Measurements from ENCODE around the gene EPM2A.
"Not testable (repeated sequence)": the region's sequence is repeated elsewhere in the genome, so short reads cannot be mapped to it uniquely, and the experiment has no call there.

Gene EPM2A

DNA sequence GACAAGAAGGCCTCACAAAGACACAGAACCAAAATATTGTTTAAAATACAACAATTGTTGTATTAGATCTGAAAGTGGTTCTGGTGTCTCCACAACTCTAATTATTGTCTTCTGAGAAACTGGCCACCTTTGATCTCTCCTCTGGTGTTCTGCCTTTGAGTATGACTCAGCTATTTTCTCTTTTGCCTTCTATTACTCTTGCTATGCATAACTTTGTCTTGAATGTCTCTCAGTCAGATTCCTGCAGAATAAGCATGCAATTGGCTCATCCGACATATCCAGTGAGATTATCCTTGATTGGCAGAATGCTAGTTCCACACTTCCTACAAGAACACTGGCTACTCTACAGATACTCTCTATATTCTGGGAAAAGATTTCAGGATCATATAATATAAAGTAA, 14.3 kb upstream of the EPM2A start:
- no peak for DNase-seq
- Histone ChIP-seq H3K27ac (no peak overlapping the region), H3K9me3 (peaks cover 0 to 7% (median 0%) of the 10 kb centered on the region in 3 donors), H3K36me3 (no peaks in the 10 kb centered on the region), H3K4me1 (peaks cover 0 to 8% (median 0%) of the 10 kb centered on the region in 4 donors), H3K4me3 (no peak overlapping the region), H3K27me3 (no peaks in the 10 kb centered on the region)
- intact Hi-C loops (cut with DNase I; ENCODE audit: low total_unique reads) = no loop called here
- TF ChIP-seq, protein P1, sequence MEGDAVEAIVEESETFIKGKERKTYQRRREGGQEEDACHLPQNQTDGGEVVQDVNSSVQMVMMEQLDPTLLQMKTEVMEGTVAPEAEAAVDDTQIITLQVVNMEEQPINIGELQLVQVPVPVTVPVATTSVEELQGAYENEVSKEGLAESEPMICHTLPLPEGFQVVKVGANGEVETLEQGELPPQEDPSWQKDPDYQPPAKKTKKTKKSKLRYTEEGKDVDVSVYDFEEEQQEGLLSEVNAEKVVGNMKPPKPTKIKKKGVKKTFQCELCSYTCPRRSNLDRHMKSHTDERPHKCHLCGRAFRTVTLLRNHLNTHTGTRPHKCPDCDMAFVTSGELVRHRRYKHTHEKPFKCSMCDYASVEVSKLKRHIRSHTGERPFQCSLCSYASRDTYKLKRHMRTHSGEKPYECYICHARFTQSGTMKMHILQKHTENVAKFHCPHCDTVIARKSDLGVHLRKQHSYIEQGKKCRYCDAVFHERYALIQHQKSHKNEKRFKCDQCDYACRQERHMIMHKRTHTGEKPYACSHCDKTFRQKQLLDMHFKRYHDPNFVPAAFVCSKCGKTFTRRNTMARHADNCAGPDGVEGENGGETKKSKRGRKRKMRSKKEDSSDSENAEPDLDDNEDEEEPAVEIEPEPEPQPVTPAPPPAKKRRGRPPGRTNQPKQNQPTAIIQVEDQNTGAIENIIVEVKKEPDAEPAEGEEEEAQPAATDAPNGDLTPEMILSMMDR (IDR thresholded peaks at IDR 0.05) = no peak

DNA sequence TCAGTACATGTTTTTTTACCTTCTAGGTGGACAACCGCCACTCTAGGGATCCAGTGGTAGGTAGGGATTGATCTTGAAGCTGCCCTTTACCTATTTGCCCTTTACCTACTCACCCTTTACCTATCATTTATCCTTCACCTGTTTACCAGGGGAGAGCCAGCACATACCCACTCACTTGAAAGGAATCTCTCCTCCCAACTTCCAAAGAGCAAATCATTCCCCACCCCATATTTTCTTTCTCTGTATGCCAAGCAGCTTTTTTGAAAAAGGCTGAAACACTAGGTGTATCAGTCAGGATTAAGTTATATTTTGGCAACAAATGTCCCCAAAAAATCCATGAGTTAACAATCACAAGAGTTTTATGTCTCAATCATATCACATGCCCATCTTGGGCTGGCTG, 10.5 kb upstream of the EPM2A start:
- H3K36me3 ChIP-seq = no peaks in the 10 kb centered on the region
- H3K4me1 ChIP-seq = peaks cover 0 to 8% (median 0%) of the 10 kb centered on the region in 4 donors
- intact Hi-C loops (cut with DNase I; ENCODE audit: low total_unique reads) = no loop called here
- H3K4me3 ChIP-seq = no peak overlapping the region
- no peaks in the 10 kb centered on the region for H3K27me3 ChIP-seq
- H3K27ac ChIP-seq = no peak overlapping the region
- peaks cover 0 to 7% (median 0%) of the 10 kb centered on the region in 3 donors for H3K9me3 ChIP-seq
- TF ChIP-seq, protein P1 (IDR thresholded peaks at IDR 0.05) = no peak
- no peak for DNase-seq

DNA sequence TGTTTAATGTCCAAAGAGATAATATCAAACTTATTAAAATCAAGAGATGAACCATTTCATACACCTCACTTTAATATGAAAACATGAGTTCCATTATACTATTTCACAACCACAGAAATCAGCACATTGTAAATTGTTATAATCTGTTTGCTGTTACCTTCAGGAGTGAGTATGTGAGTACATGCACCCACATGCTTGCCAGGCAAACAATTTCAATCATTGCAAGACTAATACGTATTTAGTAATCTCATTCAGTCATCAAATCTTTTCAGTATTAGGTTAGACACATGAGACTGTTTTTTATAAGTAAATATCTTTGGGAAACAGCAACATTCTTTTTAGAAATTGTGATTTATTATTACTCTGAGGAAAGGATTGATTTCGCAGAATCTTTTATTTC, 9.3 kb upstream of the EPM2A start:
- no peak overlapping the region for H3K4me3 ChIP-seq
- peaks cover 0 to 7% (median 0%) of the 10 kb centered on the region in 3 donors for H3K9me3 ChIP-seq
- no peaks in the 10 kb centered on the region for H3K27me3 ChIP-seq
- H3K27ac ChIP-seq = no peak overlapping the region
- intact Hi-C loops (cut with DNase I; ENCODE audit: low total_unique reads) = no loop called here
- H3K36me3 ChIP-seq = no peaks in the 10 kb centered on the region
- H3K4me1 ChIP-seq = peaks cover 0 to 3% (median 0%) of the 10 kb centered on the region in 4 donors
- TF ChIP-seq, protein P1 (IDR thresholded peaks at IDR 0.05) = no peak
- no peak for DNase-seq

DNA sequence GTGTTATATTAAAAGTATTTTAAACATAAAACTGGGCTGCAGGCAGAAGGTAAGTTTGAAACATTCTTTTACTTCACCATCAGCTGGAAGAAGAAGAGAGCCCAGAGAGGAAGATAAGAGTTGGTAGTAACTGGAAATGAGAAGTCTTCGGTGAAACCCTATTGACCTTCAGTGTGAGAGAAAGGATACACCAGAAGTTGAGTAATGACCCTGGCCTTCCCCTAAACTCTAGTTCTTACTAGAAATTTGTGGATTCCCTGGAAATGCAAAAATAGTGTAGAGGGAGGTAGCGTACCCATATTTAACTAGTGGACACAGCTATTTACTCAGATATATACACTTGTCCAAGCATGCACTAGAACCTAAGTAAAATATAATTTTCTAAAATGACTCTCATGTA, 8.0 kb upstream of the EPM2A start:
- H3K4me3 ChIP-seq = no peak overlapping the region
- DNase-seq = no peak
- H3K9me3 ChIP-seq = peaks cover 0 to 7% (median 0%) of the 10 kb centered on the region in 3 donors
- H3K27me3 ChIP-seq = no peaks in the 10 kb centered on the region
- H3K4me1 ChIP-seq = no peaks in the 10 kb centered on the region
- H3K27ac ChIP-seq = no peak overlapping the region
- TF ChIP-seq, protein P1 (IDR thresholded peaks at IDR 0.05) = no peak
- intact Hi-C loops (cut with DNase I; ENCODE audit: low total_unique reads) = no loop called here
- no peaks in the 10 kb centered on the region for H3K36me3 ChIP-seq

DNA sequence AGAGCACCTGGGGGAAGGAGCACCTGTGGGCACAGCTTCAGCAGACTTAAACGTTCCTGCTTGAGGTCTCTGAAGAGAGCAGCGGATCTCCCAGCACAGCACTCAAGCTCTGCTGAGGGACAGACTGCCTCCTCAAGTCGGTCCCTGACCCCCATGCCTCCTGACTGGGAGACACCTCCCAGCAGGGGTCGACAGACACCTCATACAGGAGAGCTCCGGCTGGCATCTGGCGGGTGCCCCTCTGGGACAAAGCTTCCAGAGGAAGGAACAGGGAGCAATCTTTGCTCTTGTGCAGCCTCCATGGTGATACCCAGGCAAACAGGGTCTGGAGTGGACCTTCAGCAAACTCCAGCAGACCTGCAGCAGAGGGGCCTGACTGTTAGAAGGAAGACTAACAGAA, 7.2 kb upstream of the EPM2A start:
- intact Hi-C loops (cut with DNase I; ENCODE audit: low total_unique reads); DNase-seq; H3K27me3 ChIP-seq; H3K36me3 ChIP-seq; H3K4me3 ChIP-seq; H3K9me3 ChIP-seq; H3K4me1 ChIP-seq; H3K27ac ChIP-seq: not testable (repeated sequence)

DNA sequence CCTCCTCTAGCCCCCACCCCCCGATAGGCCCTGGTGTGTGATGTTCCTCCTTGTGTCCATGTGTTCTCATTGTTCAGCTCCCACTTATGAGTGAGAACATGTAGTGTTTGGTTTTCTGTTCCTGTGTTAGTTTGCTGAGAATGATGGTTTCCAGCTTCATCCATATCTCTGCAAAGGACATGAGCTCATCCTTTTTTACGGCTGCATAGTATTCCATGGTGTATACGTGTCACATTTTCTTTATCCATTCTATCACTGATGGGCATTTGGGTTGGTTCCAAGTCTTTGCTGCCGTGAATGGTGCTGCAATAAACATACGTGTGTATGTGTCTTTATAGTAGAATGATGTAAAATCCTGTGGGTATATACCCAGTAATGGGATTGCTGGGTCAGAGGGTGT, 4.4 kb upstream of the EPM2A start:
- H3K4me3 ChIP-seq, H3K27ac ChIP-seq, DNase-seq, H3K9me3 ChIP-seq, H3K36me3 ChIP-seq, H3K27me3 ChIP-seq: not testable (repeated sequence)
- intact Hi-C loops (cut with DNase I; ENCODE audit: low total_unique reads) = loop anchor here (10.0 kb wide), 2 partner anchors 225 to 805 kb away; partner anchors contain the start of genes RAB32 and SHPRH
- H3K4me1 ChIP-seq = peaks cover 0 to 17% (median 2%) of the 10 kb centered on the region in 4 donors

DNA sequence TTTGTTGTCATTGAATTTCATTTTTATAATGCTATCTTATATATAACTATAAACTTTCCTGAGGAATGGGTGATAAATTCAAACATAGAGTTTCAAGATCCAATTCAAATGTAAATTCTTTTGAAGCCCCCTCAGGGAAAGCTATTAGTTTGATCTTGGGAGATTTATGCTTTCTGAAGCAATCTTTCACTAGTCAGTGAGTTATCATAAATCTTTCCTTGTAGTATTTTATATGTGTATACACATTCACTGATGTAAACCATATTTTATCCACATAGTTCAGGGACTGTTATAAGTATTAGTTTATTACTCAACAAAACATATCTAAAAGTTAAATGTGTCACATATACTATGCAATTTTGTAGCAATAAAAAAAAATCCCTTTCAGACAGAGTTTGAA, 2.9 kb upstream of the EPM2A start:
- intact Hi-C loops (cut with DNase I; ENCODE audit: low total_unique reads) = loop anchor here (10.0 kb wide), 2 partner anchors 227 to 807 kb away; partner anchors contain the start of genes RAB32 and SHPRH
- Histone ChIP-seq H3K4me3 (no peak overlapping the region), H3K4me1 (peaks cover 0 to 27% (median 5%) of the 10 kb centered on the region in 4 donors), H3K36me3 (no peaks in the 10 kb centered on the region), H3K9me3 (no peaks in the 10 kb centered on the region), H3K27me3 (no peaks in the 10 kb centered on the region), H3K27ac (no peak overlapping the region)
- TF ChIP-seq, protein P1 (IDR thresholded peaks at IDR 0.05) = no peak
- no peak for DNase-seq
